GM12878 (cell line): Measurements from ENCODE around the gene EPB42.

Experiments used
- ATF3 ChIP-seq: IDR thresholded peaks from 2 replicates; pipeline ENCODE4 v1.6.1; 2011; ENCODE audit warnings: low read depth, mild to moderate bottlenecking, low read length, moderate library complexity, borderline replicate concordance; ENCODE audit errors: extremely low read depth
- BRCA1 ChIP-seq: IDR thresholded peaks from 2 replicates; pipeline ENCODE4 v1.6.1; 2011; ENCODE audit warnings: low read depth, low read length, improper control_type of control experiment
- CBX3 ChIP-seq: fragments of 200-600 bp; sonication (generic); IDR thresholded peaks from 2 replicates; pipeline ENCODE4 v1.6.1; 2016; ENCODE audit warnings: low read depth, borderline replicate concordance
- CTCF ChIP-seq, 3 experiments: IDR thresholded peaks in 2 of 3; conservative IDR thresholded peaks in 1 of 3; 2 replicates each; pipeline ENCODE4 v1.5.1; 2011; ENCODE audit warnings: low read depth in 3 of 3, low read length in 3 of 3, mild to moderate bottlenecking in 3 of 3, control low read depth in 2 of 3, moderate library complexity in 2 of 3, inconsistent platforms in 1 of 3, mixed read lengths in 1 of 3; ENCODE audit not compliant: control insufficient read depth in 2 of 3, insufficient read depth in 1 of 3; ENCODE audit errors: extremely low read depth in 1 of 3
- ETV6 ChIP-seq, 2 experiments: fragments of 450-650 bp in 1 of 2; IDR thresholded peaks in 1 of 2; conservative IDR thresholded peaks in 1 of 2; 2 replicates each; pipeline ENCODE4 v1.6.1; 2014; ENCODE audit warnings: antibody characterized with exemption in 1 of 2, borderline replicate concordance in 1 of 2, low read depth in 1 of 2, mild to moderate bottlenecking in 1 of 2, moderate library complexity in 1 of 2
- EZH2 ChIP-seq: IDR thresholded peaks from 2 replicates; pipeline ENCODE4 v1.6.1; 2012; ENCODE audit warnings: low read depth, mild to moderate bottlenecking, control low read depth, inconsistent platforms, low read length, borderline replicate concordance; ENCODE audit not compliant: control insufficient read depth
- JUND ChIP-seq: IDR thresholded peaks from 2 replicates; pipeline ENCODE4 v1.6.1; 2012; ENCODE audit warnings: low read depth, mild to moderate bottlenecking, low read length, improper control_type of control experiment, moderate library complexity
- MTA2 ChIP-seq: fragments of 450-650 bp; IDR thresholded peaks from 2 replicates; pipeline ENCODE4 v1.6.1; 2016; ENCODE audit warnings: low read depth, mild to moderate bottlenecking, moderate library complexity
- POLR2A ChIP-seq: IDR thresholded peaks from 2 replicates; pipeline ENCODE4 v1.6.1; 2011; ENCODE audit warnings: low read depth, mild to moderate bottlenecking, low read length
- REST ChIP-seq: IDR thresholded peaks from 2 replicates; pipeline ENCODE4 v1.6.1; 2012; ENCODE audit warnings: mild to moderate bottlenecking, low read depth, low read length
- RUNX3 ChIP-seq: IDR thresholded peaks from 2 replicates; pipeline ENCODE4 v1.6.1; 2012; ENCODE audit warnings: low read length, inconsistent platforms
- SIN3A ChIP-seq: IDR thresholded peaks from 2 replicates; pipeline ENCODE4 v1.6.1; 2012; ENCODE audit warnings: low read depth, low read length, improper control_type of control experiment

DNA sequence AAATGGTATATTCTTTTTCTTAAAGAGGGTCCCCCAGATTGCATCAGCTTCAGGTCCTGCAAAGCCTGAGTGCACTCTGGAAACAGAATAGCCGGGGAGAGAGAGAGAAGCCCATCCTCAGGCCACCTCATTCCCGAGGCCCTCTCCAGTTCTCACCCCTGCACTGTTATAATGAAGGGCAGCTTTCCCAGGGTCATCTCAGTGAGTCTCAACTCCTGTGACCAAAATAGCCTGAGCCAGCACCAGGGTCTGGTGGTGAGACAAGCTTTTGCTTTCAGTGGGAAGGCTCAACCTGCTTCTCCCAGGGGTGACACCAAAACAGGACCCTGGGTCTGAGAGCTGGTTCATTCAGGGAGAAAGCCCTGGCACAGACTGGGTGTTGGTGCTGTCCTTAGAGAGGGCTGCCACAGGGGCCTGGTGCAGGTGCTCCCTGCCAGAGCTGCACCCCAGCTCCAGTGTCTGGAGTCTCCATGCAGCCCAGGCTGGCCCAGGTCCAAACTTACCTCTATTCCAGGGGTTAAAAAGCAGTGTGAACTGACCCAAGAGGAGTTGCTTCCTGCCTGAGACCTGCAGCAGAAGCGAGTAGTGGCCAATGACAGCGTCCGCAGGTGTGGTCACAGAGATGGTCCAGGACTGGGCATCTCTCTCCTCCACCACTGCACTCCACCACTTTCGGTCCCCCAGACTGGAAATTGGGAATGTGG, 6.1 kb downstream of the EPB42 start:
- TF ChIP-seq SIN3A = no peak
- TF ChIP-seq RUNX3 = no peak
- TF ChIP-seq CBX3 = no peak
- TF ChIP-seq BRCA1 = no peak
- TF ChIP-seq CTCF (IDR thresholded peaks at IDR 0.05 in 2 of 3, conservative IDR thresholded peaks at IDR 0.05 in 1 of 3; ENCODE audit: control insufficient read depth in 2 of 3, extremely low read depth in 1 of 3, insufficient read depth in 1 of 3, low read depth in 3 of 3, low read length in 3 of 3) = no peak
- no peak for TF ChIP-seq MTA2
- no peak for TF ChIP-seq ATF3
- no peak for TF ChIP-seq POLR2A
- no peak for TF ChIP-seq EZH2
- TF ChIP-seq ETV6 (conservative IDR thresholded peaks at IDR 0.05 in 1 of 2, IDR thresholded peaks at IDR 0.05 in 1 of 2; ENCODE audit: borderline replicate concordance in 1 of 2, low read depth in 1 of 2) = no peak
- no peak for TF ChIP-seq JUND
- no peak for TF ChIP-seq REST
